Psoas muscle (tissue), 8 donors: ENCODE results near the gene MAPKAP1. TPM values are rescaled to one million over a fixed set of nuclear protein-coding genes. Genes with fewer than 3 reads are reported as not detected.

Experiments used
- ATAC-seq, 4 donors: fragments of 200-7000 bp; cut with Tn5 transposase; one replicate each; pipeline ENCODE4 v1.9.1; 2020; ENCODE audit warnings: moderate library complexity in 3 of 4, mild to moderate bottlenecking in 2 of 4
- DNase-seq, 2 donors: peaks; one replicate each; pipeline ENCODE4 v3.0.0-alpha.2; 2020
- H3K27ac ChIP-seq: fragments of 200-600 bp; one replicate; pipeline ENCODE4 v1.8.0; 2022
- H3K27me3 ChIP-seq, 3 donors: fragments of 200-600 bp in 1 of 3; one replicate each; pipeline versions ENCODE4 v1.6.1 to v1.8.0; 2013 to 2022; ENCODE audit warnings: low read length in 2 of 3, mild to moderate bottlenecking in 2 of 3, moderate library complexity in 1 of 3; ENCODE audit not compliant: insufficient read depth in 3 of 3
- H3K36me3 ChIP-seq, 2 donors: fragments of 200-600 bp in 1 of 2; one replicate each; pipeline versions ENCODE4 v1.6.1 to v1.8.0; 2013 to 2022; ENCODE audit warnings: low read depth in 1 of 2, mild to moderate bottlenecking in 1 of 2, moderate library complexity in 1 of 2; ENCODE audit not compliant: insufficient read depth in 1 of 2
- H3K4me1 ChIP-seq: fragments of 200-600 bp; one replicate; pipeline ENCODE4 v1.8.0; 2022
- H3K4me3 ChIP-seq: fragments of 200-600 bp; one replicate; pipeline ENCODE4 v1.8.0; 2022; ENCODE audit warnings: mild to moderate bottlenecking
- H3K9me3 ChIP-seq: fragments of 200-600 bp; one replicate; pipeline ENCODE4 v1.8.0; 2022
- WGBS, 3 donors: extraction: QIAGEN DNeasy Blood & Tissue Kit; methylation state at CpG; one replicate each; pipeline versions ENCODE4 v1.1.6 to v1.1.7; 2013; 5-methylcytosine and 5-hydroxymethylcytosine counted together
- intact Hi-C, 2 donors: fragments of 100-400 bp; cut with DNase I; formaldehyde crosslinking; loops; one replicate each; pipeline versions ENCODE4 v1.11.0 to v1.14.2; 2022
- polyA plus RNA-seq, 3 donors: library from polyadenylated mRNA; stranded (reverse); fragments of 200-250 nt; gene quantifications; one replicate each; pipeline ENCODE4 v1.2.3, GENCODE V29; 2013
- total RNA-seq, 4 donors: library from RNA; stranded (reverse); fragmentation: NEBNext Ultra II Directional in 2 of 4; extraction: Animal tissue kit (Norgen Biotek cat#: 25700) in 2 of 4; gene quantifications; one replicate each; pipeline versions ENCODE4 v1.2.1 to v1.2.4, GENCODE V29; 2021 to 2023
- TF ChIP-seq, protein P1 (sequence below): fragments of 200-600 bp; IDR thresholded peaks from one replicate; pipeline ENCODE4 v1.8.0; 2022; ENCODE audit warnings: antibody characterized with exemption
- donor health status: healthy with polysubstance abuse.
- donor health status: DM: no; HTN: no; CAD: no; lungs with moderate emphysema.
- donor health status: Bipolar disorder and iron deficiency.
- donor health status: healthy.
- donor health status: DM: yes; HTN: yes; CAD: no.
- donor health status: DM: no; HTN: no; CAD: no.
- donor health status: DM: no; HTN: no; CAD: no.
- donor health status: DM: yes; HTN: yes; CAD: no.

Gene MAPKAP1
- total and polyA plus RNA-seq, 7 donors, result 64.2 to 124 (median 90.4) TPM

DNA sequence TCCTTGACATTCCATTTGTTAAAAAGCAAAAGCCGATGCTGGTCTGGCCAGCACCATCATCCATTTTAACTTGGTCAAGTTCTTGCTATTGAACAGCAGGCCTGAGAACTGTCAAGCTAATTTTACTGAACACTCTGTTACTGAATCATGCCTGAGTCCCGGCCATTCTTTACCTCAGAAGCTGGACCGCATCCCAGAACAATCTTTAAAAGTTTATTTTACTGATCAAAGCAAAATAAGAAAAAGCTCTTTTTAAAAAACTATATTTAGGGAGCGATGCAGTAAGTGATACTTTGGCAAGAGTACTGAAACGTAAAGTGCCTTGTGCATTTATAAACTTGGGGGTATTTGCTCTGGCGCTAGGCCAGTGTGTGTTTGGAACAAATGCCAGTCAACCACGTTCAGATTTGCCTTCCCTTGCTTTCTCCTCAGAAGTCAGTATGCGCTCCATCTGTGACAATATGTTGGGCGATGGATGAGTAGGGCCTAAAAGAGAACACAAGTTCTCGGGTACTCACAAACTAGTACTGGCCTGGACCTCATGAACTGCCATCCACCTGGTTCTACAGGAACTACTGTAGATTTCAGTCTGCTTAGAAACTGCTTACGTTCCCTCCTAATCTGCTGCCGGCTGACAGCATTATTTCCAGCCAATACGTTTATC lies 161.9 kb downstream of the MAPKAP1 start:
- ATAC-seq, result no peak
- Histone ChIP-seq H3K4me3 (no peak overlapping the region), H3K36me3 (no peaks in the 10 kb centered on the region), H3K27ac (no peak overlapping the region), H3K27me3 (no peaks in the 10 kb centered on the region), H3K9me3 (no peaks in the 10 kb centered on the region), H3K4me1 (peaks cover 18% of the 10 kb centered on the region)
- DNase-seq, result no peak
- intact Hi-C loops, result no loop called here
- 68 to 70% (median 68%) methylated on average over 13 of the region's 13 CpGs for WGBS, 3 donors
- TF ChIP-seq, protein P1, sequence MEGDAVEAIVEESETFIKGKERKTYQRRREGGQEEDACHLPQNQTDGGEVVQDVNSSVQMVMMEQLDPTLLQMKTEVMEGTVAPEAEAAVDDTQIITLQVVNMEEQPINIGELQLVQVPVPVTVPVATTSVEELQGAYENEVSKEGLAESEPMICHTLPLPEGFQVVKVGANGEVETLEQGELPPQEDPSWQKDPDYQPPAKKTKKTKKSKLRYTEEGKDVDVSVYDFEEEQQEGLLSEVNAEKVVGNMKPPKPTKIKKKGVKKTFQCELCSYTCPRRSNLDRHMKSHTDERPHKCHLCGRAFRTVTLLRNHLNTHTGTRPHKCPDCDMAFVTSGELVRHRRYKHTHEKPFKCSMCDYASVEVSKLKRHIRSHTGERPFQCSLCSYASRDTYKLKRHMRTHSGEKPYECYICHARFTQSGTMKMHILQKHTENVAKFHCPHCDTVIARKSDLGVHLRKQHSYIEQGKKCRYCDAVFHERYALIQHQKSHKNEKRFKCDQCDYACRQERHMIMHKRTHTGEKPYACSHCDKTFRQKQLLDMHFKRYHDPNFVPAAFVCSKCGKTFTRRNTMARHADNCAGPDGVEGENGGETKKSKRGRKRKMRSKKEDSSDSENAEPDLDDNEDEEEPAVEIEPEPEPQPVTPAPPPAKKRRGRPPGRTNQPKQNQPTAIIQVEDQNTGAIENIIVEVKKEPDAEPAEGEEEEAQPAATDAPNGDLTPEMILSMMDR, result no peak

- ATAC-seq, result no peak
These were observed 162.5 kb downstream of the MAPKAP1 start for GRCh38 chr9:125544484-125544883.

DNA sequence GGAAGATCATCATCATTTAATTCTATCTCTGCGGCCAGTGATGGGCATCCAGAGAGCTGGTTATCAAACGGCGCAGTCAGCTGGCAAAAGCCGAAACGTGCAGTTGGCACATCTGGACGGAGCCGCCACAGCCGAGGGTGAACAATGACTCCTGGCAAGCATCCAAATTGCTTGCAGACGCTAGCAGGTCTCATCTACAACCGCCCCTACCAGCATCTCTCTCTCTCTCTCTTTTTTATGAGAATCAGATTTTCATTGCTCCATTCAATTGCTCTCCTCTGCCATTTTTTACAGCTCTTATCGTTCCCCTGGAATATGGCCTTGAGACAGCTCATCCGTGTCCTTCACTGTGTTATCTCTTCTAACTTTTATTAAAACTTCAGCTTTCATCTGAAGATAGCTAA lies 165.2 kb downstream of the MAPKAP1 start:
- Histone ChIP-seq H3K27ac (no peak overlapping the region), H3K27me3 (no peaks in the 10 kb centered on the region), H3K9me3 (no peaks in the 10 kb centered on the region), H3K4me1 (peaks cover 5% of the 10 kb centered on the region), H3K4me3 (no peak overlapping the region), H3K36me3 (no peaks in the 10 kb centered on the region)
- no peak for ATAC-seq
- WGBS, 3 donors, result 62 to 67% (median 67%) methylated on average over 12 of the region's 12 CpGs
- TF ChIP-seq, protein P1, result no peak
- no peak for DNase-seq
- intact Hi-C loops, result no loop called here

More at GRCh38 chr9:125544484-125544883, 162.5 kb downstream of the MAPKAP1 start:
- no peaks in the 10 kb centered on the region for H3K9me3 ChIP-seq
- H3K36me3 ChIP-seq, result no peaks in the 10 kb centered on the region
- no peak overlapping the region for H3K27ac ChIP-seq
- 79 to 91% (median 81%) methylated on average over 4 of the region's 4 CpGs for WGBS, 3 donors
- no peak for DNase-seq
- no peaks in the 10 kb centered on the region for H3K27me3 ChIP-seq
- intact Hi-C loops, result no loop called here
- H3K4me3 ChIP-seq, result no peak overlapping the region
- peaks cover 13% of the 10 kb centered on the region for H3K4me1 ChIP-seq
- TF ChIP-seq, protein P1, result no peak

DNA sequence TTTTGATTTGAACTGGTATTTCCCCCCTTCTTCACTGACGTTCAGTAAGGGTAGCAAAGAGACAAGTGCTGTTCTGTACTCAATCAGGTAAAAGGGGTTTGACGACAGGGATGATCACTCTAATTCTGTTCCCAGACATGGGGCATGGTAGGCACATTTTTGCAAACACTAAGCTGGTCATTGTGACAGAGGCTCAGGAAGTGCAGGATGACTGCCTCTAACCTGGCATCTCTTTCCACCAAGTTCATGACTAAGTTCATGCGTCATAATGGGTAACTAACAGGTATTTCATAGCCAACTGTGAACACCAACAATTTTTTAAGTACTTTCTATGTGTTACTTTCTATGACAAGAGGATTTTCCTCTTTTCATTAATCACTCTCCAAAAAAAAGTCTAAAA lies 166.5 kb downstream of the MAPKAP1 start:
- Histone ChIP-seq H3K4me1 (peaks cover 5% of the 10 kb centered on the region), H3K27ac (no peak overlapping the region), H3K9me3 (no peaks in the 10 kb centered on the region), H3K4me3 (no peak overlapping the region), H3K36me3 (no peaks in the 10 kb centered on the region), H3K27me3 (no peaks in the 10 kb centered on the region)
- no peak for ATAC-seq
- TF ChIP-seq, protein P1, result no peak
- DNase-seq, result no peak
- 91 to 96% (median 94%) methylated on average over 3 of the region's 3 CpGs for WGBS, 3 donors
- intact Hi-C loops, result no loop called here

- ATAC-seq (peak in 2 of 4 donors; percentile 37 to 56), DNase-seq (no peak)
- Histone ChIP-seq H3K9me3 (no peaks in the 10 kb centered on the region), H3K4me3 (no peak overlapping the region), H3K27ac (no peak overlapping the region), H3K4me1 (no peaks in the 10 kb centered on the region), H3K27me3 (no peaks in the 10 kb centered on the region), H3K36me3 (no peaks in the 10 kb centered on the region)
- intact Hi-C loops, result no loop called here
- 46 to 61% (median 55%) methylated on average over 2 of the region's 2 CpGs for WGBS, 3 donors
- TF ChIP-seq, protein P1, result no peak
These were observed 168.9 kb downstream of the MAPKAP1 start for GRCh38 chr9:125538092-125538473.
